K562 (cell line): Measurements from ENCODE around the gene OR5AU1. TPM values are rescaled to one million over a fixed set of nuclear protein-coding genes. Genes with fewer than 3 reads are reported as not detected.

Experiments
- ATAC-seq: fragments of 200-7000 bp; cut with Tn5 transposase; 3 replicates; pipeline ENCODE4 v1.9.1; 2020; ENCODE audit warnings: moderate library complexity
- BruUV-seq: library from RNA; stranded (reverse); fragments of 400-500 nt; replicated peaks from 2 replicates; lab custom pipeline; 2021; lab: Mats Ljungman, UMichigan
- CTCF ChIA-PET: fragments of 300-600 bp; formaldehyde crosslinking; extraction: SDS; loops from one replicate; lab custom pipeline; 2021; ENCODE audit warnings: low intra/inter-chr PET ratio; lab: Yijun Ruan, JAX
- POLR2A ChIA-PET: fragments of 300-600, 350-650 bp; sonication (Branson Sonifier 250); formaldehyde crosslinking; extraction: SDS; loops from one replicate; lab custom pipeline; 2021; ENCODE audit warnings: antibody characterized with exemption, inconsistent platforms; lab: Yijun Ruan, JAX
- DNase-seq, 4 experiments: peaks; one replicate each; pipeline versions ENCODE4 v3.0.0 to v3.0.0-alpha.2; 2011 to 2018; ENCODE audit warnings: low spot score in 3 of 4, mixed read lengths in 3 of 4; ENCODE audit errors: extremely low read depth in 1 of 4
- FAIRE-seq: peaks from 2 replicates; lab custom pipeline; 2011; peaks lifted over from hg19 to GRCh38; lab: Jason Lieb, UNC
- H2AFZ ChIP-seq: 2 replicates; pipeline ENCODE4 v1.6.0; 2011; ENCODE audit warnings: low read depth, low read length, control low read depth, inconsistent platforms
- H3K27ac ChIP-seq: fragments of 200-600 bp; 3 replicates; pipeline ENCODE4 v1.8.0; 2011; ENCODE audit warnings: low read depth, mild to moderate bottlenecking, control low read depth, inconsistent platforms, low read length, moderate library complexity, mixed read lengths; ENCODE audit errors: extremely low read depth
- H3K27me3 ChIP-seq, 2 experiments: fragments of 300-600 bp in 1 of 2; 2 replicates in 1 of 2; 3 replicates in 1 of 2; pipeline versions ENCODE4 v1.6.0 to v1.8.0; 2011; ENCODE audit warnings: inconsistent platforms in 2 of 2, low read length in 2 of 2, mild to moderate bottlenecking in 1 of 2, mixed read lengths in 1 of 2, moderate library complexity in 1 of 2; ENCODE audit not compliant: control insufficient read depth in 2 of 2, insufficient read depth in 2 of 2
- H3K36me3 ChIP-seq: fragments of 300-600 bp; 3 replicates; pipeline ENCODE4 v1.8.0; 2011; ENCODE audit warnings: mild to moderate bottlenecking, low read length, inconsistent platforms; ENCODE audit not compliant: control insufficient read depth, insufficient read depth
- H3K4me1 ChIP-seq, 2 experiments: fragments of 200-600 bp in 1 of 2; replicated peaks in 1 of 2; 2 replicates in 1 of 2; 3 replicates in 1 of 2; pipeline versions ENCODE4 v1.5.1 to v1.8.0; 2011; ENCODE audit warnings: inconsistent platforms in 2 of 2, low read length in 2 of 2, mild to moderate bottlenecking in 1 of 2, mixed read lengths in 1 of 2, moderate library complexity in 1 of 2; ENCODE audit not compliant: control insufficient read depth in 2 of 2, insufficient read depth in 2 of 2
- H3K4me2 ChIP-seq: 2 replicates; pipeline ENCODE4 v1.6.1; 2011; ENCODE audit warnings: low read length, control low read depth, inconsistent platforms, mixed read lengths; ENCODE audit not compliant: insufficient read depth
- H3K4me3 ChIP-seq: fragments of 200-600 bp; sonication (generic), shearing (Covaris generic); 2 replicates; pipeline ENCODE4 v1.5.1; 2016; ENCODE audit warnings: control low read depth, inconsistent platforms
- H3K79me2 ChIP-seq: fragments of 200-600 bp; 3 replicates; pipeline ENCODE4 v1.8.0; 2011; ENCODE audit warnings: low read length, inconsistent platforms; ENCODE audit not compliant: control insufficient read depth, insufficient read depth
- H3K9ac ChIP-seq, 2 experiments: 2 replicates each; pipeline versions ENCODE4 v1.6.0 to v1.6.1; 2011; ENCODE audit warnings: low read depth in 2 of 2, low read length in 2 of 2, control low read depth in 1 of 2, inconsistent platforms in 1 of 2, mild to moderate bottlenecking in 1 of 2, mixed read lengths in 1 of 2; ENCODE audit not compliant: insufficient read depth in 1 of 2
- H3K9me1 ChIP-seq: one replicate; pipeline ENCODE4 v1.6.0; 2011; ENCODE audit warnings: inconsistent platforms, mild to moderate bottlenecking, low read length, moderate library complexity; ENCODE audit not compliant: control insufficient read depth, insufficient read depth
- H3K9me3 ChIP-seq: replicated peaks from 2 replicates; pipeline ENCODE4 v1.5.1; 2011; ENCODE audit warnings: low read depth, low read length, inconsistent platforms; ENCODE audit not compliant: control insufficient read depth, insufficient read depth
- H4K20me1 ChIP-seq: replicated peaks from 2 replicates; pipeline ENCODE4 v1.6.1; 2011; ENCODE audit warnings: low read length, inconsistent platforms, mixed read lengths; ENCODE audit not compliant: control insufficient read depth, insufficient read depth
- MCM3 ChIP-seq: fragments of 450-650 bp; IDR thresholded peaks from 2 replicates; pipeline ENCODE4 v1.6.1; 2016
- POLR2A ChIP-seq: fragments of 450-650 bp; conservative IDR thresholded peaks from 2 replicates; pipeline ENCODE4 v1.6.1; 2016
- POLR2AphosphoS2 ChIP-seq: IDR thresholded peaks from 2 replicates; pipeline ENCODE4 v1.6.1; 2012; ENCODE audit warnings: low read length, improper control_type of control experiment
- POLR2AphosphoS5 ChIP-seq: IDR thresholded peaks from 2 replicates; pipeline ENCODE4 v1.6.1; 2011; ENCODE audit warnings: mild to moderate bottlenecking, low read depth, low read length, moderate library complexity; ENCODE audit not compliant: control insufficient read depth, insufficient read depth
- SMARCA4 ChIP-seq: fragments of 450-650 bp; IDR thresholded peaks from 2 replicates; pipeline ENCODE4 v1.6.1; 2016
- TBL1XR1 ChIP-seq, 2 experiments: IDR thresholded peaks; 2 replicates each; pipeline ENCODE4 v1.6.1; 2012; ENCODE audit warnings: improper control_type of control experiment in 2 of 2, low read length in 2 of 2, mild to moderate bottlenecking in 1 of 2
- WGBS: fragments of 100-300 bp; shearing (Covaris generic); methylation state at CpG from one replicate; pipeline ENCODE4 v1.1.6; 2016; ENCODE audit warnings: low coverage, mixed read lengths; ENCODE audit not compliant: insufficient coverage; ENCODE audit errors: missing lambda C conversion rate; 5-methylcytosine and 5-hydroxymethylcytosine counted together
- in situ Hi-C: fragments of 300-500 bp; cut with MboI; formaldehyde crosslinking; loops from 4 replicates; pipeline ENCODE4 v1.15.0; 2018; ENCODE audit warnings: inconsistent platforms, mixed read lengths
- intact Hi-C: fragments of 100-400 bp; cut with micrococcal nuclease; formaldehyde crosslinking; loops from 2 replicates; pipeline ENCODE4 v1.14.2; 2022
- polyA plus RNA-seq, 8 experiments: library from polyadenylated mRNA; depleted of rRNA in 4 of 8; stranded (reverse) in 5 of 8; unstranded in 3 of 8; fragments of >200 nt; fragmentation: Nextera tagmentation in 2 of 8; fragmentation: Illumina TruSeq in 1 of 8; extraction: Ambion mirVana in 2 of 8; extraction: Trizol in 1 of 8; gene quantifications; 2 replicates each; pipeline versions ENCODE4 v1.2.1 to v1.2.3, GENCODE V29; 2011 to 2014; ENCODE audit warnings: inconsistent platforms in 1 of 8, missing spikeins in 1 of 8
- total RNA-seq, 7 experiments: library from RNA; depleted of rRNA in 6 of 7; stranded (reverse); fragments of >200 nt in 6 of 7; fragmentation: Illumina TruSeq in 2 of 7; extraction: Trizol in 2 of 7; gene quantifications; 2 replicates each; pipeline versions ENCODE4 v1.2.1 to v1.2.3, GENCODE V29; 2011 to 2021; ENCODE audit warnings: low replicate concordance in 1 of 7
- TF ChIP-seq, protein P1 (sequence below), 2 experiments: fragments of 450-650 bp; IDR thresholded peaks; 2 replicates each; pipeline ENCODE4 v1.6.1; 2016

The OR5AU1 gene
- total and polyA plus RNA-seq, 9 of the 15 experiments (the other 6 are each of a cell fraction or from before 2014, with no cell fraction given) = not detected

DNA sequence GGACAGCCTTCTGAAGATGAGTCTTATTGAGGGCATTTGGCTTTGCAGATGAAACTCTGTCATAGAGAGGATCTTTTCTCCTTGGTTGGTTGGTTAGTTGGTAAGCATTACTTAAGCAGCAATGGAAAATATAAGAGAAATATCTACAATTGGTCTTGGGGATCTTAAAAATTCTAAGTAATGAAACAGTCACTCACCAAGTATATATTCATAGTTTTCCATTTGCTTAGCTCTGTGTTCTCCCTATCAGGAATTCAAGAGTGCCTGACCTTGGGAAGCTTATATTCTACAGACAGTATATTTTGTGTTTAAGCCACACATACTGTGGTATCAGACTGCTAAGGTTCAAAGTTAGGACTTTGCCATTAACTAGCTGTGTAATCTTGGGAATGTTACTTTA, at the start of gene OR5AU1 (continued):
- TF ChIP-seq, protein P1, sequence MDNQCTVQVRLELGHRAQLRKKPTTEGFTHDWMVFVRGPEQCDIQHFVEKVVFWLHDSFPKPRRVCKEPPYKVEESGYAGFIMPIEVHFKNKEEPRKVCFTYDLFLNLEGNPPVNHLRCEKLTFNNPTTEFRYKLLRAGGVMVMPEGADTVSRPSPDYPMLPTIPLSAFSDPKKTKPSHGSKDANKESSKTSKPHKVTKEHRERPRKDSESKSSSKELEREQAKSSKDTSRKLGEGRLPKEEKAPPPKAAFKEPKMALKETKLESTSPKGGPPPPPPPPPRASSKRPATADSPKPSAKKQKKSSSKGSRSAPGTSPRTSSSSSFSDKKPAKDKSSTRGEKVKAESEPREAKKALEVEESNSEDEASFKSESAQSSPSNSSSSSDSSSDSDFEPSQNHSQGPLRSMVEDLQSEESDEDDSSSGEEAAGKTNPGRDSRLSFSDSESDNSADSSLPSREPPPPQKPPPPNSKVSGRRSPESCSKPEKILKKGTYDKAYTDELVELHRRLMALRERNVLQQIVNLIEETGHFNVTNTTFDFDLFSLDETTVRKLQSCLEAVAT (IDR thresholded peaks at IDR 0.05) = no peak

DNA sequence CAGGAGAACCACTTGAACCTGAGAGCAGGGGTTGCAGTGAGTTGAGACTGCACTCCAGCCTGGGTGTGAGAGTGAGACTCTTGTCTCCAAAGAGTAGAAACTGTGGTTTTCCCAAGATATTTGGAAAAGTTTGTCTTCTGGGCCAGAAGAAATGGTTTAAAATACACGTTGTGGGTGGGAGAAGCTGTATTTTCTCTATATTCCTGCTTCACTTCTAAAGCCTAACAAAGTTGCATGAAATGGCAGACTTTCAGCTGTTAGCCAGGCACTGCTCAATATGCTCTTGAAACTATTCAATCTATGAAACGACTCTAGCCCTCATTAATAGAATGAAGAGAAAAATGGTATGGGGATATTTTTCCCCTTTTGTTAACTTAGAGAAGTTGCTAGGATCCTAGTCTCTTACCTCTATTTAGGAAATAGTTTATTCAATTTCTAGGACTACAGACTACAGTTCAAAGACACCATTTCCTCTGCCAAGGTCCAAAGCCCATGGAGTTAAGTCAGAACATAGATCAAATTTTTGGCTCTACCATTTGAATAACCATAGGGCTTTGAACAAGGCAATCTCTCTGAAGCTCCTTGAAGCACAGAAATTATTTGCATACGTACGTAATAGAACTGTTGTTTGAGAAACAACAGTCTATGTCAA, 49.3 kb upstream of the OR5AU1 start:
- FAIRE-seq = no peak

More for the DNA sequence above, 49.3 kb upstream of the OR5AU1 start:
- H3K9me3 ChIP-seq = no peaks in the 10 kb centered on the region
- no peaks in the 10 kb centered on the region; the same call in 2 of the 3 replicates for H3K79me2 ChIP-seq
- H3K27ac ChIP-seq = no peak overlapping the region
- H3K9me1 ChIP-seq = no peaks in the 10 kb centered on the region
- no peak overlapping the region for H2AFZ ChIP-seq
- in situ Hi-C loops (no loop called here), intact Hi-C loops (no loop called here)
- BruUV-seq = no TSS peak
- H3K27me3 ChIP-seq = no peaks in the 10 kb centered on the region
- CTCF ChIA-PET = no interaction called here
- TF ChIP-seq POLR2A (peak; percentile 35; the same call in 1 of the 2 replicates), TBL1XR1 (IDR thresholded peaks at IDR 0.05; ENCODE audit: low read length in 2 of 2) (no peak), POLR2AphosphoS5 (peak; percentile 31; the same call in 1 of the 2 replicates), POLR2AphosphoS2 (0 out of 2 replicates have a peak, but pooled peaks have one; percentile 16), MCM3 (no peak), SMARCA4 (no peak)
- TF ChIP-seq, all 486 proteins: peak for 3
- Histone ChIP-seq H3K4me2 (no peak overlapping the region), H3K36me3 (peaks cover 53% of the 10 kb centered on the region), H3K4me3 (no peak overlapping the region), H3K9ac (no peak overlapping the region), H3K4me1 (no peaks in the 10 kb centered on the region), H4K20me1 (no peaks in the 10 kb centered on the region; the same call in 1 of the 2 replicates)
- peak; percentile 28 for ATAC-seq
- no peak for DNase-seq
- WGBS = 74% methylated on average over 4 of the region's 4 CpGs
- POLR2A ChIA-PET = no interaction called here
